HepG2 (cell line): Measurements from ENCODE around the gene NDUFAF5. TPM values are rescaled to one million over a fixed set of nuclear protein-coding genes. Genes with fewer than 3 reads are reported as not detected.

Experiments used
- ATAC-seq: fragments of 200-7000 bp; cut with Tn5 transposase; 3 replicates; pipeline ENCODE4 v1.9.1; 2020; ENCODE audit warnings: mild to moderate bottlenecking, moderate library complexity
- BruUV-seq: library from RNA; stranded (reverse); fragments of 400-500 nt; replicated peaks from 2 replicates; lab custom pipeline; 2021; lab: Mats Ljungman, UMichigan
- CTCF ChIA-PET: fragments of 300-600 bp; formaldehyde crosslinking; extraction: SDS; loops from one replicate; lab custom pipeline; 2021; ENCODE audit warnings: low total read pairs, inconsistent platforms, low intra/inter-chr PET ratio; lab: Yijun Ruan, JAX
- POLR2A ChIA-PET: fragments of 350-600 bp; sonication (Branson Sonifier 250); formaldehyde crosslinking; loops from one replicate; lab custom pipeline; 2020; ENCODE audit warnings: antibody characterized with exemption, inconsistent platforms; lab: Yijun Ruan, JAX
- DNase-seq: peaks from one replicate; pipeline ENCODE4 v3.0.0-alpha.2; 2015; ENCODE audit warnings: low spot score
- FAIRE-seq: peaks from 3 replicates; lab custom pipeline; 2011; peaks lifted over from hg19 to GRCh38; lab: Jason Lieb, UNC
- H2AFZ ChIP-seq: one replicate; pipeline ENCODE4 v1.6.1; 2011; ENCODE audit warnings: low read length, inconsistent platforms
- H3K27ac ChIP-seq: fragments of 300-600 bp; 3 replicates; pipeline ENCODE4 v1.8.0; 2011; ENCODE audit warnings: mixed run types, mild to moderate bottlenecking, mixed read lengths, low read length, inconsistent platforms; ENCODE audit not compliant: insufficient read depth; ENCODE audit errors: extremely low read length
- H3K27me3 ChIP-seq, 2 experiments: fragments of 200-600 bp in 1 of 2; 2 replicates in 1 of 2; 3 replicates in 1 of 2; pipeline versions ENCODE4 v1.6.0 to v1.8.0; 2011; ENCODE audit warnings: low read length in 2 of 2, mild to moderate bottlenecking in 2 of 2, moderate library complexity in 2 of 2, inconsistent platforms in 1 of 2; ENCODE audit not compliant: insufficient read depth in 2 of 2, control insufficient read depth in 1 of 2
- H3K36me3 ChIP-seq, 2 experiments: fragments of 200-600 bp in 1 of 2; replicated peaks in 1 of 2; 2 replicates in 1 of 2; 3 replicates in 1 of 2; pipeline versions ENCODE4 v1.5.1 to v1.8.0; 2011; ENCODE audit warnings: low read length in 2 of 2, inconsistent platforms in 1 of 2; ENCODE audit not compliant: insufficient read depth in 2 of 2, control insufficient read depth in 1 of 2
- H3K4me1 ChIP-seq: 2 replicates; pipeline ENCODE4 v1.5.1; 2012; ENCODE audit warnings: low read length, inconsistent platforms; ENCODE audit not compliant: insufficient read depth
- H3K4me2 ChIP-seq: 2 replicates; pipeline ENCODE4 v1.6.0; 2011; ENCODE audit warnings: low read depth, low read length, inconsistent platforms
- H3K4me3 ChIP-seq, 3 experiments: fragments of 200-600 bp in 1 of 3; sonication (generic), shearing (Covaris generic) in 1 of 3; replicated peaks in 1 of 3; 2 replicates each; pipeline ENCODE4 v1.5.1; 2011 to 2016; ENCODE audit warnings: low read length in 3 of 3, inconsistent platforms in 2 of 3, low read depth in 2 of 3, mild to moderate bottlenecking in 2 of 3, control low read depth in 1 of 3, mixed read lengths in 1 of 3; ENCODE audit not compliant: insufficient read depth in 1 of 3
- H3K79me2 ChIP-seq: one replicate; pipeline ENCODE4 v1.6.1; 2011; ENCODE audit warnings: low read length, inconsistent platforms; ENCODE audit not compliant: insufficient read depth
- H3K9ac ChIP-seq: 2 replicates; pipeline ENCODE4 v1.6.0; 2011; ENCODE audit warnings: mild to moderate bottlenecking, low read depth, low read length, inconsistent platforms; ENCODE audit not compliant: insufficient read depth
- H3K9me3 ChIP-seq: 2 replicates; pipeline ENCODE4 v1.5.1; 2012; ENCODE audit warnings: mild to moderate bottlenecking, low read length
- H4K20me1 ChIP-seq: 2 replicates; pipeline ENCODE4 v1.6.0; 2011; ENCODE audit warnings: inconsistent platforms, mild to moderate bottlenecking, low read length, moderate library complexity; ENCODE audit not compliant: insufficient read depth
- ARID5B ChIP-seq: IDR thresholded peaks from 2 replicates; pipeline ENCODE4 v1.4.0; 2020; ENCODE audit warnings: mild to moderate bottlenecking, missing genetic modification reagents
- GLI4 ChIP-seq: sonication (generic); formaldehyde crosslinking; IDR thresholded peaks from 2 replicates; pipeline ENCODE4 v1.5.1; 2020; ENCODE audit warnings: missing genetic modification reagents, mild to moderate bottlenecking, moderate library complexity, borderline replicate concordance
- GPN1 ChIP-seq: sonication (generic); formaldehyde crosslinking; IDR thresholded peaks from 2 replicates; pipeline ENCODE4 v1.5.1; 2020; ENCODE audit warnings: missing genetic modification reagents, borderline replicate concordance
- MXD3 ChIP-seq: IDR thresholded peaks from 2 replicates; pipeline ENCODE4 v1.6.1; 2016; ENCODE audit warnings: mild to moderate bottlenecking, missing biosample characterization, missing genetic modification reagents
- PHF5A ChIP-seq: IDR thresholded peaks from one replicate; pipeline ENCODE4 v1.6.1; 2018; ENCODE audit warnings: low read depth, missing genetic modification reagents; ENCODE audit not compliant: unreplicated experiment
- PITX1 ChIP-seq: sonication (generic); formaldehyde crosslinking; IDR thresholded peaks from 2 replicates; pipeline ENCODE4 v1.5.1; 2020; ENCODE audit warnings: mild to moderate bottlenecking, missing genetic modification reagents
- ZNF556 ChIP-seq: sonication (generic); formaldehyde crosslinking; IDR thresholded peaks from 2 replicates; pipeline ENCODE4 v1.4.0; 2020; ENCODE audit warnings: mild to moderate bottlenecking, missing genetic modification reagents, borderline replicate concordance
- WGBS: methylation state at CpG from one replicate; pipeline ENCODE4 v1.1.6; 2017; ENCODE audit warnings: low lambda C conversion rate; 5-methylcytosine and 5-hydroxymethylcytosine counted together
- in situ Hi-C: cut with HindIII; loops from 2 replicates; pipeline ENCODE4 v1.10.0; 2017; ENCODE audit warnings: low pct_unique_long_range_greater_than_20kb; ENCODE audit not compliant: extremely low pct_ligation_motif_present
- intact Hi-C: fragments of 100-400 bp; cut with micrococcal nuclease; formaldehyde crosslinking; loops from one replicate; pipeline ENCODE4 v1.10.0; 2022; ENCODE audit not compliant: unreplicated experiment
- polyA plus RNA-seq, 8 experiments: library from polyadenylated mRNA; depleted of rRNA in 3 of 8; stranded (reverse) in 7 of 8; unstranded in 1 of 8; fragments of >200 nt; fragmentation: Illumina TruSeq in 4 of 8; extraction: Trizol in 4 of 8; gene quantifications; 2 replicates each; pipeline versions ENCODE4 v1.2.1 to v1.2.3, GENCODE V29; 2011 to 2016; ENCODE audit warnings: low read depth in 4 of 8, missing spikeins in 1 of 8, mixed read lengths in 1 of 8; ENCODE audit not compliant: insufficient read depth in 1 of 8
- total RNA-seq, 5 experiments: library from RNA; depleted of rRNA; stranded (reverse); fragments of >200 nt; fragmentation: Illumina TruSeq; extraction: Trizol; gene quantifications; 2 replicates each; pipeline ENCODE4 v1.2.3, GENCODE V29; 2016; ENCODE audit warnings: low read depth in 1 of 5
- TF ChIP-seq, protein P1 (sequence below): sonication (generic); formaldehyde crosslinking; IDR thresholded peaks from 2 replicates; pipeline ENCODE4 v1.4.0; 2020; ENCODE audit warnings: mild to moderate bottlenecking, missing genetic modification reagents

Gene NDUFAF5
- total and polyA plus RNA-seq, 2 of the 13 experiments (the other 11 are each of a cell fraction or from before 2014, with no cell fraction given), result 23.1 to 66.7 TPM

DNA sequence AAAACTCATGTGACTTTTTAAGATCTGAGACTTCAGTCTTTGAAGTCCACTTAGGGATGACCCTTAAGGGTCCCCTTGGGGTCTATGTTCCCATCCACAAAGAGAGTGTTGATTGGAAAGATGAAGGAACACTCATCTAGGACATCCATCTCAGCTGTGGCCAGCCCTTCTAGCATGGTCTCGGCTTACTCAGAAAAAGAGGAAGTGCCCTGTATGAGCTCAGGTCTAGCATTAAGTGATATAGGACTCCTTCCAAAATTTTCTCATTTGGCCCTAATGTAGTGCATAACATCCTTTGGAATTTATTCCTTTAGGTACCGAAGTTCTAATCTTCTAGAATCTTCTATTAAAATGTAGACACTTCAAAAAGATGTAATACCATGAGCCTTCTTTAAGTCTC lies 77.4 kb downstream of the NDUFAF5 start:
- 17% methylated on average over 2 of the region's 2 CpGs for WGBS
- peaks cover 0 to 16% of the 10 kb centered on the region in 2 experiments; a peak in 2 of 5 replicates for H3K27me3 ChIP-seq
- ChIA-PET CTCF (no interaction called here), POLR2A (no interaction called here)
- no peak overlapping the region for H3K27ac ChIP-seq
- H3K4me3 ChIP-seq, result no peak overlapping the region
- no peak for FAIRE-seq
- no peaks in the 10 kb centered on the region for H3K9me3 ChIP-seq
- no peaks in the 10 kb centered on the region for H3K4me1 ChIP-seq
- no peak overlapping the region for H3K9ac ChIP-seq
- no peaks in the 10 kb centered on the region for H3K79me2 ChIP-seq
- no peak for ATAC-seq
- H2AFZ ChIP-seq, result no peak overlapping the region
- TF ChIP-seq PITX1 (CRISPR knock-in tag) (no peak), ZNF556 (CRISPR knock-in tag) (no peak), ARID5B (CRISPR knock-in tag) (no peak)
- H3K36me3 ChIP-seq, result no peaks in the 10 kb centered on the region
- no peaks in the 10 kb centered on the region for H4K20me1 ChIP-seq
- in situ Hi-C loops, result no loop called here
- intact Hi-C loops, result no loop called here
- no peak overlapping the region for H3K4me2 ChIP-seq
- no TSS peak for BruUV-seq
- no peak for DNase-seq

- ATAC-seq (no peak), DNase-seq (no peak), FAIRE-seq (no peak)
- TF ChIP-seq GPN1 (no peak), MXD3 (CRISPR knock-in tag) (no peak), GLI4 (CRISPR knock-in tag) (no peak), PHF5A (CRISPR knock-in tag) (no peak)
- TF ChIP-seq, protein P1, sequence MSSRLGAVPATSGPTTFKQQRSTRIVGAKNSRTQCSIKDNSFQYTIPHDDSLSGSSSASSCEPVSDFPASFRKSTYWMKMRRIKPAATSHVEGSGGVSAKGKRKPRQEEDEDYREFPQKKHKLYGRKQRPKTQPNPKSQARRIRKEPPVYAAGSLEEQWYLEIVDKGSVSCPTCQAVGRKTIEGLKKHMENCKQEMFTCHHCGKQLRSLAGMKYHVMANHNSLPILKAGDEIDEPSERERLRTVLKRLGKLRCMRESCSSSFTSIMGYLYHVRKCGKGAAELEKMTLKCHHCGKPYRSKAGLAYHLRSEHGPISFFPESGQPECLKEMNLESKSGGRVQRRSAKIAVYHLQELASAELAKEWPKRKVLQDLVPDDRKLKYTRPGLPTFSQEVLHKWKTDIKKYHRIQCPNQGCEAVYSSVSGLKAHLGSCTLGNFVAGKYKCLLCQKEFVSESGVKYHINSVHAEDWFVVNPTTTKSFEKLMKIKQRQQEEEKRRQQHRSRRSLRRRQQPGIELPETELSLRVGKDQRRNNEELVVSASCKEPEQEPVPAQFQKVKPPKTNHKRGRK, result no peak
- Histone ChIP-seq H3K79me2 (no peaks in the 10 kb centered on the region), H3K4me3 (no peak overlapping the region), H3K9me3 (no peaks in the 10 kb centered on the region), H3K9ac (no peak overlapping the region), H2AFZ (no peak overlapping the region), H3K27me3 (peaks cover 0 to 13% of the 10 kb centered on the region in 2 experiments; a peak in 2 of 5 replicates), H3K27ac (no peak overlapping the region), H3K36me3 (no peaks in the 10 kb centered on the region), H3K4me2 (no peak overlapping the region), H3K4me1 (no peaks in the 10 kb centered on the region), H4K20me1 (no peaks in the 10 kb centered on the region)
- 0% methylated on average over 1 of the region's 1 CpG for WGBS
- CTCF ChIA-PET, result no interaction called here
- intact Hi-C loops, result no loop called here
- in situ Hi-C loops, result no loop called here
- POLR2A ChIA-PET, result no interaction called here
- no TSS peak for BruUV-seq
Observed at GRCh38 chr20:13863244-13863643, 78.4 kb downstream of the NDUFAF5 start.
